Measurements from ENCODE around the gene CTAGE1. TPM values are rescaled to one million over a fixed set of nuclear protein-coding genes. Genes with fewer than 3 reads are reported as not detected.

The CTAGE1 gene, protein sequence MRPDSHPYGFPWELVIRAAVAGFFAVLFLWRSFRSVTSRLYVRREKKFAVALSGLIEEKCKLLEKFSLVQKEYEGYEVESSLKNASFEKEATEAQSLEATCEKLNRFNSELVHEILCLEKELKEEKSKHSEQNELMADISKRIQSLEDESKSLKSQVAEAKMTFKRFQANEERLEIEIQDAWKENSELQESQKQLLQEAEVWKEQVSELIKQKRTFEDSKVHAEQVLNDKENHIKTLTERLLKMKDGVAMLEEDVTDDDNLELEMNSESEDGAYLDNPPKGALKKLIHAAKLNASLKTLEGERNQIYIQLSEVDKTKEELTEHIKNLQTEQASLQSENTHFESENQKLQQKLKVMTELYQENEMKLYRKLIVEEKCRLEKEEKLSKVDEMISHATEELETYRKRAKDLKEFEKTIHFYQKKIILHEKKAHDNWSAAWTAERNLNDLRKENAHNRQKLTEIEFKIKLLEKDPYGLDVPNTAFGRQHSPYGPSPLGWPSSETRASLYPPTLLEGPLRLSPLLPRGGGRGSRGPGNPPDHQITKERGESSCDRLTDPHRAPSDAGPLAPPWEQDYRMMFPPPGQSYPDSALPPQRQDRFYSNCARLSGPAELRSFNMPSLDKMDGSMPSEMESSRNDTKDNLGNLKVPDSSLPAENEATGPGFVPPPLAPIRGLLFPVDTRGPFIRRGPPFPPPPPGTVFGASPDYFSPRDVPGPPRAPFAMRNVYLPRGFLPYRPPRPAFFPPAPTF
- total RNA-seq: not detected in 2 replicates
- polyA plus RNA-seq: not detected in 2 replicates

DNA sequence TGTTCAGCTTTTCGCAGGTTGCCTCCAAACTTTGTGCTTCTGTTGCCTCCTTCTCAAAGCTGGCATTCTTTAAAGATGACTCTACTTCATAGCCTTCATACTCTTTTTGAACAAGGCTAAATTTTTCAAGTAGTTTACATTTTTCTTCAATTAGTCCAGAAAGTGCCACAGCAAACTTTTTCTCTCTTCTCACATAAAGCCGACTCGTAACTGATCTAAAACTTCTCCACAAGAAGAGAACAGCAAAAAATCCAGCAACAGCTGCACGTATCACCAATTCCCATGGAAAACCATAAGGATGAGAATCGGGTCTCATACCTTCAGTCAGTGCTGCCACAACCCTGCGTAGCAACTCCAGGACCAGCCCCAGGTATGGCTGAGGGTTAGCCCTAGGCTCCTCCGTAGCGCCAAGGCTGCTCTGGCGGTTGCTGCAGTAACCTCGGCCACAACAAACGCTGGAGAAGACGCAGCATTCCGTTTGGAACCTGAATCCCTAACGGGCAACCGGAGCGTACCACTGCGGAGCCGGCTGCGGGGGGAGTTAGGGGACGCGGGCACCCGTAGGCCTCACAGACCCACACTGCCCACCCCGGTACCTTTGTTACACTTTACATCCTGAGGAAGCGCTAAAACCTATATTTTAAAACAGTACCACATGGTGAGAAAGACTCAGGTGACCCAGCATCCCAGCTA lies at the start of gene CTAGE1:
Gene CTAGE1 (minus strand): TSS at position 420 of the 693 bp plus-strand sequence. CDS start 104 bp downstream, at position 316.
- no peaks in the 10 kb centered on the region for H3K36me3 ChIP-seq
- no peaks in the 10 kb centered on the region for H3K27me3 ChIP-seq
- no peak for DNase-seq (ENCODE audit: low read depth in 1 of 2, low spot score in 1 of 2)
- no peak within 1 kb of the TSS for H3K4me3 ChIP-seq
- H3K27ac ChIP-seq: no peak within 1 kb of the TSS
- TF ChIP-seq, protein P1, sequence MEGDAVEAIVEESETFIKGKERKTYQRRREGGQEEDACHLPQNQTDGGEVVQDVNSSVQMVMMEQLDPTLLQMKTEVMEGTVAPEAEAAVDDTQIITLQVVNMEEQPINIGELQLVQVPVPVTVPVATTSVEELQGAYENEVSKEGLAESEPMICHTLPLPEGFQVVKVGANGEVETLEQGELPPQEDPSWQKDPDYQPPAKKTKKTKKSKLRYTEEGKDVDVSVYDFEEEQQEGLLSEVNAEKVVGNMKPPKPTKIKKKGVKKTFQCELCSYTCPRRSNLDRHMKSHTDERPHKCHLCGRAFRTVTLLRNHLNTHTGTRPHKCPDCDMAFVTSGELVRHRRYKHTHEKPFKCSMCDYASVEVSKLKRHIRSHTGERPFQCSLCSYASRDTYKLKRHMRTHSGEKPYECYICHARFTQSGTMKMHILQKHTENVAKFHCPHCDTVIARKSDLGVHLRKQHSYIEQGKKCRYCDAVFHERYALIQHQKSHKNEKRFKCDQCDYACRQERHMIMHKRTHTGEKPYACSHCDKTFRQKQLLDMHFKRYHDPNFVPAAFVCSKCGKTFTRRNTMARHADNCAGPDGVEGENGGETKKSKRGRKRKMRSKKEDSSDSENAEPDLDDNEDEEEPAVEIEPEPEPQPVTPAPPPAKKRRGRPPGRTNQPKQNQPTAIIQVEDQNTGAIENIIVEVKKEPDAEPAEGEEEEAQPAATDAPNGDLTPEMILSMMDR (IDR thresholded peaks at IDR 0.05; ENCODE audit: low read depth, low read length): no peak
- no peaks in the 10 kb centered on the region for H3K4me1 ChIP-seq (ENCODE audit: low read depth)
- no peaks in the 10 kb centered on the region for H3K9me3 ChIP-seq (ENCODE audit: low read depth)

DNA sequence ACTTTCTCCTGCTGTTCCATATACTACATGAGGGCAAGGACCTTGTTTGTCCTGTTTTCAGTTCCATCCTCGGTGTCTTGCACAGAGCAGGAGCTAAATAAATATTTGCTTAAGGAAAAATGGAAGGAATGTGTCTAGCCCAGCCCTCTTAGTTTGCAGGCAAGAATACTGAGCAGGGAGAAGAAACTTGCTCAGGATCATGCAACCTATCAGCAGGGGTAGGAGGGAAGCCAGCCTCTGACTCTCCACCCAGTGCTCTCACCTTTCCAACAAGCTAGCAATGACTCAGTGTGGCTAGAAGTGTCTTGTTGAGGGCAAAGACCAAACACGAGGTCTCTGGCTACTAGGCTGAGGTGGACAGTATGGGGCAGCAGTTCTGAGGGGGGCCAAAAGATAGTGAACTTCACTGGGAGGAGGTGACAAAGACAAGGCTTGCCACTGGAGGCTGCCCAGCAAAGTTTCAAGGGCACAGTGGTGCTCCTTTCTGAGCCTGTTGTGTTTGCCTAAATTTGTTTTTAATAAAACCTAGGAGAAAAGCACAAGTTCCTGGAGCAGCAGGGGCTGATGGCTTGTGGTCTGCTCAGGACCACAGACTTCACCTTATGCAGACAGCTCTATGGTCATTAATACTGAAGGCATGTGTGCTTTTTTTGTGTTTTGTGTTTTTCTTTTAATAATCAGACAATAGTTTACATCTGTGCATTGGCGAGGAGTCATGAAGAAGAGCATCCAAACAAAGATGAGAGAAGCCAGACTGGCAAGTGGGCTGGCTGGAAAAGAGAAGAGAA lies 49.1 kb upstream of the CTAGE1 start:
- Histone ChIP-seq H3K4me1 (ENCODE audit: low read depth) (peaks cover 66% of the 10 kb centered on the region), H3K27ac (peak overlapping the region; percentile 98), H3K4me3 (no peak overlapping the region), H3K27me3 (no peaks in the 10 kb centered on the region), H3K36me3 (no peaks in the 10 kb centered on the region), H3K9me3 (ENCODE audit: low read depth) (no peaks in the 10 kb centered on the region)
- TF ChIP-seq, protein P1 (IDR thresholded peaks at IDR 0.05; ENCODE audit: low read depth, low read length): no peak
- DNase-seq (ENCODE audit: low read depth in 1 of 2, low spot score in 1 of 2): peak in 1 of 2 donors; percentile 67

DNA sequence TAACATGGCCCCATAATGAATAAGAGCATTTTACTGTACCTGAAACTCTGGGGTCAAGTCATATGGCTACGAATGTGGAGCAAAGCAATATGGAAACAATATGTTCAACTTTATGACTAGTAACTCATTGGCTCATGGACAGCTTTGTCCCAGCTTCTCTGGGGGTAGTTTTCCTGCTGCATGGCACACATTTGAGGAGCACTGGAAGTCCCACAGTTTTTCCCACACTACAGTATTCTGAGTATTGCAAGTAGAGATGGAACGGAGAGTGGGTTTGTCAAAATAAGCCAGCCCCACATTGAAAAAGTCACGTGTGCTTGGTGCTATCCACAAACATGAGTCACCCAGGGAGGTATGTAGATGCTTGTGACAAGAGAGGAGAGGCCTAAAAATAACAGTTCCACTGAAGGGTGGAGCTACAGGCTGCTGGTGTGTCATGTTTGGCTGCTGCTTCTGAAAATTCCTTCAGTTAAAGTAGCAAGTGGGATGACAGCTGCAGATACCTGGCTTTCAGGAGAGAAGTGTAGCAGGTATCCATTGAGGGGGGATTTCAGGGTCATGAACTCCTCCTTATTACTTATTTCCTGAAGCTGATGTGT lies 48.2 kb upstream of the CTAGE1 start:
- TF ChIP-seq, protein P1 (IDR thresholded peaks at IDR 0.05; ENCODE audit: low read depth, low read length): no peak
- DNase-seq (ENCODE audit: low read depth in 1 of 2, low spot score in 1 of 2): peak; percentile 88 to 94
- peak overlapping the region; percentile 98 for H3K27ac ChIP-seq
- no peaks in the 10 kb centered on the region for H3K9me3 ChIP-seq (ENCODE audit: low read depth)
- peaks cover 61% of the 10 kb centered on the region for H3K4me1 ChIP-seq (ENCODE audit: low read depth)
- no peaks in the 10 kb centered on the region for H3K27me3 ChIP-seq
- no peak overlapping the region for H3K4me3 ChIP-seq
- H3K36me3 ChIP-seq: no peaks in the 10 kb centered on the region

DNA sequence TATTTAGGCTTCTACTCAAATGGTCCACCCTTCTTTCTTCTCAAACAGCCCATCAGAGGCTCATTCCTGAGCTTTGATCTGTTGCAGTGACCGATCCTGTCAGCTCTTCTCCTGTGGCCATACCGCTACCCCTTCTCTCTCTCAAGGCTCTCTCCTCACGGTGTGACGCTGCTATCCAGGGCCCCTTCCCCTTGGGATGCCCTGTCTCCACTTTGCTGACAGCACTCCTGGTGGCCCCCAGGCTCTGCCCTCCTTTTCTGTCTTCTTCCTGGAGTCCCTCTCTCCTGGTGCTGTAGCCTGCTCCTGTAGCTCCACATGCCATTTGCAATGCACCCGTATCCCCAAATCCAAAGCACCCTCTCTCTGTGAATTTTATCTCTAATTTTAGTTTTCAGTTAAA lies 45.4 kb upstream of the CTAGE1 start:
- H3K36me3 ChIP-seq: no peaks in the 10 kb centered on the region
- no peaks in the 10 kb centered on the region for H3K9me3 ChIP-seq (ENCODE audit: low read depth)
- no peak overlapping the region for H3K4me3 ChIP-seq

More for the DNA sequence above, 45.4 kb upstream of the CTAGE1 start:
- no peak for DNase-seq (ENCODE audit: low read depth in 1 of 2, low spot score in 1 of 2)
- TF ChIP-seq, protein P1 (IDR thresholded peaks at IDR 0.05; ENCODE audit: low read depth, low read length): no peak
- H3K27me3 ChIP-seq: no peaks in the 10 kb centered on the region
- H3K27ac ChIP-seq: peak overlapping the region; percentile 55
- H3K4me1 ChIP-seq (ENCODE audit: low read depth): peaks cover 40% of the 10 kb centered on the region
